Measurements from ENCODE around the gene HIGD1A.

Gene HIGD1A

DNA sequence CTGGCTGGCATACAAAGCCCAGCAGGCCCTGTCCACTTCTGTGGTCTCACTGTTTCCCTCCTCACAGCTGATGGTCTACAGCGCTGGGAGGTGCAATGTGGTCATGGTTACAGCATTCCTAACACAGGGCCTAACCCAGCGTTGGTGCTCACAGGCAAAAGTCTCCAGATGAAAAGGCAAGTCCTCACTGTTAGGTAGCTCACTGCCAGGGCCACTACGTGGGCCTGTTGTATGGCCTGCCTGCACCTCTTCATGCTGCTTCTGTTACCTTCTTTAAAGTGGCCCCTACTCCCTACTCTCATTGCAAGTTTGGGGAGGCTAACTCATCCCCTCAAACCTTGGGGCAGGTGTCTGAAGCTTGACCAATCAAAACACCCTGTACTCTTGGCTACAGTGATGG is 62.5 kb downstream of the HIGD1A start:
- in situ Hi-C loops (cut with MboI; ENCODE audit: low sequenced_read_pairs): no loop called here

DNA sequence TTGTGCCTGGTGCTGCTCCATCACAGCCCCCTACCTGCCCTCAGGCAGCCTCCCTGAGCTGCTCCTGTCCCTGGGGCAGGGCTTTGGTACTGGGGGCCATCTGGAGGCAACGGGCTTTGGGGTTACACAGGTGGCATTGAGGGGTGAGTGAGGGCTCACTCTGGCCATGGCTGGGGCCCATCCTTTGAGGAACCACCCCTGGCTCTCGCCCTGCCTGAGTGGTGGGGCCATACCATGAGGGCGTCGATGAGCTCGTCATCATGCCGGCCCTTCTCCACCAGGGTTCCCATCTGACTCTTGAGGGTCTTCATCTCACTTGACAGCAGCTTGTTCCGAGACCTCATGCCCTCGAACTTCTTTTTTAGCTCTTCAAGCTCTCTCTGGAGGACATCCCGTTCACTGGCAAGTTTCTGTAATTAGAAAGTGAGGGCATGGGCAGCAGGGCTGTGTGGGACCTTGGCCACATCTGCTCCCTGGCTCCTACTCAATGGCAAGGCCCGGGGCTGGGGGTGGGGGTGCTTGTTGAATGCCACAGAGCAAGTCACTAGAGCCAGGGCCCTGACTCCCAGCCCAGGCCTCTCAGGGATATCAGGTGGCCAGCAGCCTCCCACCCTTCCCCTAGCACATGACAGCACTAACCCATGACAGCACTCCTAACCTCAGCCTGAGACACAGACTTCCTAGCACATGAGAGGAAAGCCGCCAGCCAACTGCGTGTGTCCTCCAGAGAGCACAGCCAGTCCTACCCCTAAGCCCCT is 64.7 kb downstream of the HIGD1A start:
- in situ Hi-C loops (cut with MboI; ENCODE audit: low sequenced_read_pairs): no loop called here

DNA sequence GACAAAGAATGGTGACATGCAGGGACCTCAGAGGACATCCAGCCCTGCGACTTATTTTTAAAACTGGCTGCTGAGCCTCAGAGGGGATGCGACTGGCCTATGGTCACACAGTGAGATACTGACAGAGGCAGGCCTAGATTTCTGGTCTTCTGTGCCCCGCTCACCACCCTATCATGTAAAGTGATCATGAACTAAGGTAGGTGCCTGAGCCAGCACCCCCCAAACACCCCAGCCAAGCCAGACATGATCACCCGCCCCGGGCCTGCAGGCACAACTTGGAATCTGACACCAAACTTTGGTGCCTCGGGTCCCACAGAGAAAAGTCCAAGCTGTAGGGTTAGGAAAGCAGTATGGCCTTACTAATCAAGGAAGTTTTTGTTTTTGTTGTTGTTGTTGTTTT is 67.8 kb downstream of the HIGD1A start:
- in situ Hi-C loops (cut with MboI; ENCODE audit: low sequenced_read_pairs): no loop called here

DNA sequence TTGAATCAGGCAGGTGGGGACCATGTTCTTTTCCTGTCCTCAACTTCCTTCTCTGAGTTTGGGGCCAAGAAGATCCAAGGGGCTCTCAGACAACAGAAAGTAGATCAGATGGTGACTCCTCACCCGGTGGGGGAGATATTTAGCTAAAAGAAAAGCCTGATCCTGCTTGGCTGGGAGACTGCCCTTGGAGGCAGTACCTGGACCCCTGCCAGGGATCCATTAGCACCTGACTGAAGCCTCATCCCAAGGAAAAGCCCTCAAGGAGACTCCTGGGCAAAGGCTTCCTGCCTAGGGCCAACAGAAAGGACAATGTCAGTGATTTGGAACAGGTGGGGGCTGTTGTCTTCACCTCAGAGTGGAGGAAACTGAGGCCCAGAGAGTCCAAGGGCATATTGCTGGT is 68.2 kb downstream of the HIGD1A start:
- in situ Hi-C loops (cut with MboI; ENCODE audit: low sequenced_read_pairs): no loop called here

DNA sequence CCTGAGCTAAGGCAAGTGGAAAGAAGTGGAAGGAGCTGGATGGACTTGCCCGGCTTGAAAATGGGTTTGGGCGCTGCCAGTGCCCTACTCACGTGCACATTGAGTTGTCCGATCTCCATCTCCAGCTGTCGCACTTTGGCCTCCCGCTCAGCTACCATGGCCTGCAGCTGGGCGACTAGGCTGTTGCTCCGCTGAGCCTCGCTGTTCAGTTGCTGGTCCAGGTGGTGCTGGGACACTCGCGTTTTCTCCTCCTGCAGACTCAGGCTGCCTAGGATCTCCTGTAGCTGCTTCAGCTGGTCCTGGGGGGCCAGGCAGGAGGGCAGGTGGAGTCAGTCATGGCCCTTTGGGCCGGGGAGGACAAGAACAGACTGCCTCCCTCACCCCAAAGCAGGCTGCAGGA is 68.7 kb downstream of the HIGD1A start:
- in situ Hi-C loops (cut with MboI; ENCODE audit: low sequenced_read_pairs): no loop called here

DNA sequence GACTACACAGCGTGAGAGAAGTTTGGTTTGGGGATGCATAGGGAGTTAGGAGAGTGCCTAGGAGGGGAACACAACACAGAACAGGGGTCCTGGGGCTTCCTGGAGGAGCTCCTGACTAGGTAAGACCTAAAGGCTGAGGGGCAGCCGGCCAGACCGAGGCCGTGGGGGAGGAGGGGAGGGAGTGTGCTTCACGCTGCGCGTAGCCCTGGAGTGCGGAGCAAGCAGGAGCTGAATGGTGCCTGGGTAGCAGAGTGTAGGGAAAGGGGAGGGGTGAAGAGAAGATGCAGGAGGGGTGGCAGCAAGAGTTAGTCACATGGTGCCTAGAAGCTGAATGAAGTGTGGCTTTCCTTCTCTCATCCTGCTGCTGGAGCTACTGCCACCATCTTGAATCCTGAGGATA is 69.3 kb downstream of the HIGD1A start:
- in situ Hi-C loops (cut with MboI; ENCODE audit: low sequenced_read_pairs): no loop called here

DNA sequence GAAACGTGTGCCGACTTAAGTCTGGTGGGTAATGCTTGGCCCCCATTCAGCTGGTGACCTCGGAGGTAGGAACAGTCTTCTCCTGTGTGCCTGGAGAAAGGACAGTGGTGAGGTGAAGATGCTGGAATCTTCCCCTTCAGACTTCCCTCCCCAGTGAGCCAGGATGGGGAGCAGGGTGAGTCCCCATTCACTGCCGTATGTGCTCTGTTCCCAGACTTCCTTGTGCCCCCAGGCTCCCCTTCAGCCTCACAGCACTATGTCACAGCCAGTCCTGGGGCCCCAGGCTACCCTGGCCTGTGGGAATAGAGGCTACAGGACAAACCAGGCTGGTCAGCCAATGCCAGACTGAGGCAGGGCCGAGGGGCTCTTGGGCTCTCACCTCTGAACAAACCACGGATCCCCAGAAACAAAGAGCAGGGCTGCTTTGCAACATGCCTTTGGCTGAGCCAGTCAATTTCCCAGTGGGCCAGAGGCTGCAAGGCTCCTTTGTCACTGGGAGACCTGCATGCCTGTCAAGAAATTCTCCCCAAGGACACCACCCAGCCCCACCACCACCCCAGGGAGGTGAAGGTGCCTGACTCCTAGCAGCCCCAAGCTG is 69.9 kb downstream of the HIGD1A start:
- in situ Hi-C loops (cut with MboI; ENCODE audit: low sequenced_read_pairs): no loop called here

DNA sequence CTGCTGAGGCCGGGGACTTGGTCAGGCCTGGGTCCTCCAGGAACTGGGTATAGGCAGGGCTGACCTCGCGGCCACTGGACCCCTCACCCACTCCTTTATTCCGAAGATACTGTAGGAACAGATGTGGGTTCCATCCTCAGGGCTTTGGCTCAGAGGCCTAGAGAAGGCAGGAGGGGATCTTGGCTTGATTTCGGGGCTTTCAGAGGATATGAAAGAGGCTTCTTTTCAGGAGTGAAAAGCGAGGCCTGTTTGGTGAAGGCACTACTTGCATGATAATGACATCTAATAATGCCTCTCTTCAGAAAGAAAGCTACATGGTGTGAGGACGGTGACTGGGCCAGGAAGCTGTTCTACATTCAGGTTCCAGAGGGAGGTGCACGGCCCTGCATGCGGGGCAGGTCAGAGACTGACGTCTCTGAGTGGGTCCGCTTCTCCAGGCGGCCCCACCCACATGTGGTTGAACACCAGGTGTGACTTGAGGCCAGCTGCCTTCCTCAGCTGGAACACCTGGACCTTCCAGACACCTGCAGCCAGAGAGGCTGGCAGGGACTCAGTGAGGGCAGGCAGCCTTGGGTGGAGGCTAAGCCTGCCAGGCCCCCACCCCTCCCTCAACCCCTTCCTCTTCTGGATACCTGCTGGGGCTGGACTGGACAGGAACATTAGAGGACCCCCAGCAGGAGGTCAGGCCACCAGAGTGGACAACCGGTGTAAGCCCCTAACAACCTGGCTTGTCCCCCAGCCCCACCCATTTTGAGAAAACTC is 70.6 kb downstream of the HIGD1A start:
- in situ Hi-C loops (cut with MboI; ENCODE audit: low sequenced_read_pairs): no loop called here

Measured in hTERT RPE-1 (cell line).